Measurements from ENCODE around the gene C8A.

The C8A gene

DNA sequence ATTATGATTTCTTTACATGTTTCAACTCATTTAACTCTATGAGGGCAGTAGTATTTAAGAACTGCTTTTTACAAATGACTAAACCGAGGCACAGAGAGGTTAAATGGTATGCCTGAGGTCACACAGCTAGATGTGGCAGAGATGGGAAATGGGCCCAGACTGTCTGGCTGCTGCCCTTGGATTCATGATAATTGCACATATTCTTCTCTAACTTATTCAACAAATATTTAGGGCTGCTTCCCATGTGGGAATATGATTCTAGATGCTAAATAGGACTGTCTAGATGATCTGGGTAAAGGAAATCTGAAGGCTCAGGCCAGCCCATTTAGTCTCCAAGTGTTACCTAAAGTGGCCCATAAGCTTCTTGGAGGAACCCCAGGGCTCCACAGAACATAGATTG is 26.2 kb downstream of the C8A start:
- in situ Hi-C loops (cut with MboI; ENCODE audit: low sequenced_read_pairs) = no loop called here

DNA sequence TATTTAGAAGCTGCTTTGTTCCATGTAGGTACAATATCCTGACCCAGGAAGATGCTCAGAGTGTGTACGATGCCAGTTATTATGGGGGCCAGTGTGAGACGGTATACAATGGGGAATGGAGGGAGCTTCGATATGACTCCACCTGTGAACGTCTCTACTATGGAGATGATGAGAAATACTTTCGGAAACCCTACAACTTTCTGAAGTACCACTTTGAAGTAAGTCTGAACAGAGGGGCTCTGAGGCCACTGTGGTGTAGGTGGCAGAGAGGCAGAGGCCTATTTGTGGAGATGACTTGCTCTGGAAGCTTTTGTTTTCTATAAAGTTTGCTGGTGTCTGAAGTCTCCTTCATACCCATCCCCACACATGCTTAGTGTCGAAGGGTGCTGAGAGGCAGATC is 26.8 kb downstream of the C8A start:
- in situ Hi-C loops (cut with MboI; ENCODE audit: low sequenced_read_pairs) = no loop called here

DNA sequence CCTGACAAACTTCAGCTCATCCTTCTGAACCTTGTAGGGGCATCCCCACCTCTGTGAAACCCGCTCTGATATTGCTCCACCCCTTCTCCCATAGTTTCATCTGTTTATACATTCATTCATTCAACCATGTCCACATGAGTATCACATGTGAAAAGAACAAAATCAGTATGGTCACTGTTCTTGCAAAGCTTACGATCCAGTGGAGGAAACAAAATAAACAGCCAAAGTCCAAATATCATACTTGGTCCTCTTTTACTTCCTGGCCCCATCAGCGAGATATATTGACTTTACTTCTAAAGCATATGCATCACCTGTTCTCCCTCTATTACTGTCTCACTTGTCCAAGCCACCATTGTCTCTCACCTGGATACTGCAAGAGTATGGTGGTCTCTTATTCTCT is 35.6 kb downstream of the C8A start:
- in situ Hi-C loops (cut with MboI; ENCODE audit: low sequenced_read_pairs) = no loop called here

- in situ Hi-C loops (cut with MboI; ENCODE audit: low sequenced_read_pairs) = no loop called here
These were observed 39.4 kb downstream of the C8A start for GRCh38 chr1:56894014-56894413.

- in situ Hi-C loops (cut with MboI; ENCODE audit: low sequenced_read_pairs) = no loop called here
These were observed 42.8 kb downstream of the C8A start for GRCh38 chr1:56897150-56898004.

DNA sequence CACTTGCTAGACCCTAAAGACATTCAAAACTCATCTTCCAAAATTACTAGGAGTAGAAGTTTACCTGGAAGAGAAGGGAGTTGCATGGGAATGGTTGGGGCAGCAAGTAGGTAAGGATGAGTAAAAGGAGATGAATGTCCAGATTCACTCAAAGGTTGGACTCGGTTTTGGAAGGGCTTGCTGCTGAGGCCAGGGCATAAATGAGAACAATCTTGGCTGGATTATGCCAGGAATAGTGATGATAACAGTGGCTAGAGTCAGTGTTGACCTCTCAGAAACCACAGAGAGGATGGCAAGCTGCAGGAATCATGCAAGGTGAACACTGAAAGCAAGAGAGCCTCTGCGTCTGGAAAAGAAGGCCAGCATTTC is 43.4 kb downstream of the C8A start:
- in situ Hi-C loops (cut with MboI; ENCODE audit: low sequenced_read_pairs) = no loop called here

DNA sequence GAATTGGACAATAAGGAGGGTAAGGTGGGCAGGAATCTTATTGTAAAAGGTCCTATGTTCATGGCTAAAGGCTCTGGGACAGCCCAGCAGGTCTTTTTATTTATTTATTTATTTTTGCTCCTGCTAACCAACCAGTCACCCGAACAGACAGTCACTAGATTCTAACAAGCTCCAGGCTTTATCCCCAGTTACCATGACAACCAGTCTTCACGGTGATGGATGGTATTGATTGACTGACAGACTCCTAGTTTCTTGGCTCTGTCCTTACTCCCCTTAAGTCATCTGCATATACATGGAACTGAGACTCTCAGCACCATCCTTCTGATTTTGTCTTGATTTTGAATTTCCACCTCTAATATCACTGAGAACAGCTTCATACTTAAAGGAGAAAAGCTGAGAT is 44.3 kb downstream of the C8A start:
- in situ Hi-C loops (cut with MboI; ENCODE audit: low sequenced_read_pairs) = no loop called here

DNA sequence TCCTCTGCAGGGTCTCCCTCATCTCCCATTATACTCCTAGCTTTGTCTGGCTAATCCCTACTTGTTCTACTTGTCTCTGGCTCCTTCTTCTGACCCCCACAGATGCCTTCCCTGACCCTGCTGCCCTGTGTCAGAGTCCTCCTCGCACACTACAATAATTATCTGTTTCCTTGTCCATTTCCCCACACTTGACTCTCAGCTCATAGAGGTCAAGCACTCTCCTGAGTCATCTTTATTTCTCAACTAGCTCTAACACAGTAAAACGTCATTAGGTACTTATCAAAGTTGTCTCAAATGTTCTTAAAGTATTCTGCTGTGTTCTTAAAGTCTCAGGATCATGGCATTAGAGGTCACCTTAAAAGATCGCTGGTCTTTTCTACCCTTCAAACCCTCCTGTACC is 47.1 kb downstream of the C8A start:
- in situ Hi-C loops (cut with MboI; ENCODE audit: low sequenced_read_pairs) = no loop called here

DNA sequence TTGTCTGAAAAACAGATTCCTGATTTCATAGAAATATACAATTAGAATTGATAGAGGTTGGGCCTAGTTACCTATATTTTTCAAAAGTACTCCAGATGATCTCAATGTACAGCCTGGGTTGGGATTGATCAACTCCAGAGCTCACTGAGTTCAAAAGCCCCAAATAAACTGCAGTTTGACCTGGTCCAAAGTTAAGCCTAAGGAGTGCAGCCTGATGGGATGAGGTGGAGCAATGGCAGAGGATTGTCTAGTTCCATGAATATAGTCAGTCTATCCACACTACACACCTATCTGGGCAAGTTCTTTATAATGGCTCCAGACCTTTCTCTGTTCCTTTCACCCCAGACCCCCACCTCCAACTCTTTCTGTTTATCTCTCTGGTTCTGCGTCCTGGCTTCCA is 49.2 kb downstream of the C8A start:
- in situ Hi-C loops (cut with MboI; ENCODE audit: low sequenced_read_pairs) = no loop called here

DNA sequence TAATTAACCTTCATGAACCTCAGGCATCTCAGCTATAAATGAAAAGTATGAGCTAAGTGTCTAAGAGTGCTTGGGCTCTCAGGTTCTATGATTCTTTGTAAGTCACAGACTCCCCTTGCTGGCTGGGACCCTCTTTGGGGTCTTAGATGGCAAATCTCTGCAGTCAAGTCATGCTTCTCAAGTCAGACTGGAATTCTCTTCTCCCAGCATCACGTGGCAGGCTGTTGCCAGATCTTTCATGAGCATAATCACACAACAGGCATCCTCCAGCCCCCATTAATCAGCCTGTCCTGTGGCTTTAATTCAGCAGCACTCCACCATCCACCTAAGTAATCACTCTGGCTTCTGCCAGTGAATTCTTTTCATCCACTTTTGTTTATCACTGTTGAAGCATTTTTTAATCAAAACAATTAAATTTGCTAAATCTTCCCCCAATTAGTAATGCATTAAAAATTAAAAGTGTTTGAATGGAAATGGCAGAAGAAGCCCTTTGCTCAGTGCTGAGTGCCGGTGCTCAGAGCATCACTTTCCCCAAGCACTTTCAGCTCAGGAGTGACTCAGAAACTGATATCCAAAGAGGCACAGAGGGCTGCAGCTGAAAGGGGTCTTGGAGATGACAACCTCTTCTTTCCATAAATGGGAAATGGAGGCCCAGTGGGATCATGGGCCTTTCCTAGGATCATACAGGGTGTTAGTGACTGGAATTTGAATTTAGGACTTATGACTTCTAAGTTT is 50.2 kb downstream of the C8A start:
- in situ Hi-C loops (cut with MboI; ENCODE audit: low sequenced_read_pairs) = no loop called here

- in situ Hi-C loops (cut with MboI; ENCODE audit: low sequenced_read_pairs) = no loop called here
These were observed 51.1 kb downstream of the C8A start for GRCh38 chr1:56905667-56906066.

GRCh38 chr1:56908619-56909221 is 54.1 kb downstream of the C8A start:
- in situ Hi-C loops (cut with MboI; ENCODE audit: low sequenced_read_pairs) = no loop called here

- in situ Hi-C loops (cut with MboI; ENCODE audit: low sequenced_read_pairs) = no loop called here
These were observed 55.9 kb downstream of the C8A start for GRCh38 chr1:56910441-56910985.

DNA sequence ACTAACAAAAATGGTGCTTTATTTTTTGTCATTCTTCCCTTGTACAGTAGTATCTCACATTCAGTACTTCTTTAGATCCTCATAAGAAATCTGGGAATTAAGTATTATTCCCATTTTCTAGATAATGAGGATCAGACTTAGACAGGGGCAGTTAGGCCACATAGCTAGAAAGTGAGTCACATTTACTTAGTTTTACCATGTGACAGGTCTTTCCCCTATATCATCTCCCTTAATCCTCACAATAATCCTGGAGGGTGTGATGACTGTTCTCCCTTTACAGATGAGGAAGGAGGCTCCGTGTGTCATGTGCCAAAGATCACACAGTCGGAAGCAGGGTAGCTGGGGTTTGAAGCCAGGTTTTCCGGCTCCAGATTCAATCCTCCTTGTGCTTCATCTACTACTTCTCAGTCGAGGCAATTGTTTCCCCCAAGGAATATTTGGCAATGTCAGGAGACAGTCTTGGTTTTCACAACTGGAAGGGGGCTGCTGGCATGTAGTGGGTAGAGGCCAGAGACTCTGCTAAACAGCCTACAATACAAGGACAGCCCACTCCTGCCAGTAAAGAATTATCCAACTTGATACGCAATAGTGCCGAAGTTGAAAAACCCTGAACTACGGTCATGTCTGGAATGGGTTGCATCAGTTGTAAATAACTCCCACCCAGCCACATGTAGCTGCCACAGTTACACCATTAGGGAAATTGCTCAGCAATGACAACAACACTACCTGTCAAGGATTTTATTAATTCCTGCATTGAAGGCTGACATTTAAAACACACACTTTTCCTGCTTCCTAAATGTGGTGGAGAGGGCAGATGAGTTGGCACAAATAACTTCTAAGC is 56.7 kb downstream of the C8A start:
- in situ Hi-C loops (cut with MboI; ENCODE audit: low sequenced_read_pairs) = no loop called here

DNA sequence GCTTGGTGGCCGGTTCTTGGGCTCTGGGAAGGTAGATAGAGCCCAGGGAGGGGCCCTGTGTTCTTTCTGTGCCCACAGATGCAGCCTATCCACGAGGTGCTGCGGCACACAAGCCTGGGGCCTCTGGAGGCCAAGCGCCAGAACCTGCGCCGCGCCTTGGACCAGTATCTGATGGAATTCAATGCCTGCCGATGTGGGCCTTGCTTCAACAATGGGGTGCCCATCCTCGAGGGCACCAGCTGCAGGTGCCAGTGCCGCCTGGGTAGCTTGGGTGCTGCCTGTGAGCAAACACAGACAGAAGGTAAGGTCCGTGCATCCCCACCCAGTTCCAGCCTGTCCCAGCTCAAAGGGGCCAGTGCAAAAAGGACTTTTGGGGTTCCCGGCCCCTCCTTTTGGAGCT is 57.7 kb downstream of the C8A start:
- in situ Hi-C loops (cut with MboI; ENCODE audit: low sequenced_read_pairs) = no loop called here

GRCh38 chr1:56915960-56916359 is 61.4 kb downstream of the C8A start:
- in situ Hi-C loops (cut with MboI; ENCODE audit: low sequenced_read_pairs) = no loop called here

DNA sequence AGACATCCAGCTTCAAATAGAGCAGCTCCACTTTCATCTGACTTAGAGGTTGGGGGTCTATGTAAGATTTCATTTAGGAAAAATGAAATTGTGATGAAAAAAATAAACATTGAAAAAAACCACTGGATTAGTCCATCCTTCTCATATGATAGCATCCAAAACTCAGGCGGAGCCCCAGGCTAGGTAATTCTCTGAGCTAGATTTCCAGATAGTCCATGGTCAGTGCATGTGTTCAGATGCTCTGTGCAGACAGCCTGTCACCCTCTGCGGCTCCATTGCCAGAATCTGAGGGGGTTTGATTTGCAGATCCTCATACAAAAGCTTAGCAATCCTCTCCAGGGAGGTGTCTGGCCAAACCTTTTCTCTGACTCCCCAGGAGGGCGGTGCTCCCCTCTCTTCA is 62.0 kb downstream of the C8A start:
- in situ Hi-C loops (cut with MboI; ENCODE audit: low sequenced_read_pairs) = no loop called here

GRCh38 chr1:56917356-56917755 is 62.8 kb downstream of the C8A start:
- in situ Hi-C loops (cut with MboI; ENCODE audit: low sequenced_read_pairs) = no loop called here

- in situ Hi-C loops (cut with MboI; ENCODE audit: low sequenced_read_pairs) = no loop called here
These were observed 66.0 kb downstream of the C8A start for GRCh38 chr1:56920591-56921001.

DNA sequence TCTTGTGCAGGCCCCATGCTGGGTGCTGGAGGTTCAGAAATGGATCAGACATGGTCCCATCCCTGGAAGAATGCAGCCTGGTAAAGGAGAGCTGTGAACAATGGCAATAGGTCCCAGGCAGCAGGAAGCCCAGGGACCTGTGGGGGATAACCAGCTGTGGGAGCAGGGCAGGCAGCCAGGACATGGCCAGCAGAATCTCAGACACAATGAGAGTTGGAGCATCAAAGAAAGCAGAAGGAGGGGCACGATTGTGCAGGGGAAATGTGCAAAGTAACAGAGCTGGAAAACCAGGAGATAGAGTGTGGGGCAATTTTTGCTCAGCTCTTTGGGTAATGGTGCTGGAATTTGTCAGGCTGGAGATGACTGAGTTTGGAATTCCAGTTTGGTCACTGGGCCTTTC is 66.9 kb downstream of the C8A start:
- in situ Hi-C loops (cut with MboI; ENCODE audit: low sequenced_read_pairs) = no loop called here

DNA sequence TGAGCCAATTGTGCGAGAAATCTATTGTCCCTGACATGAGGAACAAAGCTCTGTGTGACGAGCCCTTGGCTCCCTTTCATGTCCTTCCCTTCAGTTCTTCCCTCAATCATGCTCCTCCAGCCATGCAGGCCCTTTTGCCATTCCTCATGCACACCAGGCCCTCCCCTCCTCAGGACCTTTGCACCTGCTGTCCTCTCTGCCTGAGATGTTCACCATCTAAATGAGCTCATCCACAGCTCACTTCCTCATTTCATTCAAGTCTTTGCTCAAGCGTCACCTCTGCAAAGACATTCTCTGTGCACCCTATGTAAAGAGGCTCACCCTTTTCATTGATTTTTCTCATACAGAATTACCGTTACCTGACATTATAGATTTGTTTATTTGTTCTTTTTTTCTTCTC is 67.5 kb downstream of the C8A start:
- in situ Hi-C loops (cut with MboI; ENCODE audit: low sequenced_read_pairs) = no loop called here
